Progenitor cell of endocrine pancreas (in vitro differentiated cells): ENCODE measurements around the gene KERA. TPM values are rescaled to one million over a fixed set of nuclear protein-coding genes. Genes with fewer than 3 reads are reported as not detected.

ENCODE experiments used
- DNase-seq: peaks from one replicate; pipeline ENCODE4 v3.0.0; 2021; ENCODE audit warnings: low spot score; ENCODE audit not compliant: unreplicated experiment
- H3K27ac Mint-ChIP-seq: 2 replicates; pipeline ENCODE4 v1.8.0; 2021; ENCODE audit warnings: mild to moderate bottlenecking, moderate library complexity, mixed read lengths
- H3K27me3 Mint-ChIP-seq: 2 replicates; pipeline ENCODE4 v1.8.0; 2021; ENCODE audit warnings: mixed read lengths
- H3K36me3 Mint-ChIP-seq: 2 replicates; pipeline ENCODE4 v1.8.0; 2022; ENCODE audit warnings: mixed read lengths; ENCODE audit not compliant: insufficient read depth
- H3K4me1 Mint-ChIP-seq: 2 replicates; pipeline ENCODE4 v1.8.0; 2021; ENCODE audit warnings: low read depth, mixed read lengths
- H3K4me3 Mint-ChIP-seq: 2 replicates; pipeline ENCODE4 v1.8.0; 2021; ENCODE audit warnings: low read depth, mild to moderate bottlenecking, moderate library complexity, mixed read lengths
- H3K9me3 Mint-ChIP-seq: 2 replicates; pipeline ENCODE4 v1.8.0; 2021; ENCODE audit warnings: low read depth, mixed read lengths
- total RNA-seq: library from RNA; stranded (reverse); gene quantifications from 2 replicates; pipeline ENCODE4 v1.2.1, GENCODE V29; 2021
- TF ChIP-seq, protein P1 (sequence below): fragments of 200-600 bp; sonication (generic); IDR thresholded peaks from one replicate; pipeline ENCODE4 v1.5.0; 2021; ENCODE audit warnings: antibody characterized with exemption, mild to moderate bottlenecking; ENCODE audit not compliant: unreplicated experiment

Gene KERA
- total RNA-seq, 1 donor from 2014 or later = not detected

DNA sequence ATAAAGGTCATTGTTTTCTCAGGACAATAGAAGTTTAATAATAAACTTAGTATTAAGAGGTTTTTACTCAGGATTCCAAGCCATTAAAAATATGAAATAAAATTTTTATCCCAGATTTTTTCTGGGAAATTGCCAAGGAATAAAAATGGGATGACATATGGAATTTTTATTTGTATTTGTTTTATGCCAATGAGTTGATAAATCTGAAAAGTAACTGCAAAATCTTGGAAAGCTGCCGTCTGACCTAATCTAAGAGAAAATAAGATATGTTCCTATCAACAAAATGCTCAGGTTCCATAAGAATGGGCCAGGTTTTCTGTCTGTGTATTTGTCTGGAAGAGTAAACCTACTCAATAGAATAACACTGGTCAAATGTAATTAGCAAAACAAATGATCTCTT lies 22.2 kb upstream of the KERA start:
- peaks cover 26% of the 10 kb centered on the region for H3K4me1 Mint-ChIP-seq
- no peak overlapping the region for H3K4me3 Mint-ChIP-seq
- peaks cover 2% of the 10 kb centered on the region for H3K27me3 Mint-ChIP-seq

DNA sequence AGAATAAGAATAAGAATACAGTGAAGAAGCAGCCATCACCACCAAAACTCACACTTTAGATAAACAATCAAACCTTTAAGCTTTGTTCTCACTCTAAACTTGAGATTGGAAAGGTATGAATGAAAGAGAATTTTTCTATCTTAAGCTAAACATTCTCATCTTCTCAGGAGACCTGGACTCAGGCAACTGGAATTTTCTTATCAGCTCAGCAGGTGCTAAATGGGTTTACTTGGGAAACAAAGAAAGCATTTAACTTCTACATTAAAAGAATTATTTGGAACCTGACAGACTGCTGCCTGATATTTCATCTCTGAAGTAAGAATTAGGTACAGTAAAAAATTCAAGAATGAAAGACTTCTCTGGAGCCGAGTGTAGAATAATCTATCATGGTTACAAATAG lies 20.7 kb upstream of the KERA start:
- TF ChIP-seq, protein P1, sequence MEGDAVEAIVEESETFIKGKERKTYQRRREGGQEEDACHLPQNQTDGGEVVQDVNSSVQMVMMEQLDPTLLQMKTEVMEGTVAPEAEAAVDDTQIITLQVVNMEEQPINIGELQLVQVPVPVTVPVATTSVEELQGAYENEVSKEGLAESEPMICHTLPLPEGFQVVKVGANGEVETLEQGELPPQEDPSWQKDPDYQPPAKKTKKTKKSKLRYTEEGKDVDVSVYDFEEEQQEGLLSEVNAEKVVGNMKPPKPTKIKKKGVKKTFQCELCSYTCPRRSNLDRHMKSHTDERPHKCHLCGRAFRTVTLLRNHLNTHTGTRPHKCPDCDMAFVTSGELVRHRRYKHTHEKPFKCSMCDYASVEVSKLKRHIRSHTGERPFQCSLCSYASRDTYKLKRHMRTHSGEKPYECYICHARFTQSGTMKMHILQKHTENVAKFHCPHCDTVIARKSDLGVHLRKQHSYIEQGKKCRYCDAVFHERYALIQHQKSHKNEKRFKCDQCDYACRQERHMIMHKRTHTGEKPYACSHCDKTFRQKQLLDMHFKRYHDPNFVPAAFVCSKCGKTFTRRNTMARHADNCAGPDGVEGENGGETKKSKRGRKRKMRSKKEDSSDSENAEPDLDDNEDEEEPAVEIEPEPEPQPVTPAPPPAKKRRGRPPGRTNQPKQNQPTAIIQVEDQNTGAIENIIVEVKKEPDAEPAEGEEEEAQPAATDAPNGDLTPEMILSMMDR = no peak
- DNase-seq = no peak
- H3K9me3 Mint-ChIP-seq = peaks cover 5% of the 10 kb centered on the region
- H3K36me3 Mint-ChIP-seq = no peaks in the 10 kb centered on the region
- no peak overlapping the region for H3K27ac Mint-ChIP-seq
- no peak overlapping the region for H3K4me3 Mint-ChIP-seq
- peaks cover 2% of the 10 kb centered on the region for H3K27me3 Mint-ChIP-seq
- peaks cover 30% of the 10 kb centered on the region for H3K4me1 Mint-ChIP-seq

More for the DNA sequence above, 22.2 kb upstream of the KERA start:
- peaks cover 5% of the 10 kb centered on the region for H3K9me3 Mint-ChIP-seq
- TF ChIP-seq, protein P1 = no peak
- no peak for DNase-seq
- H3K36me3 Mint-ChIP-seq = no peaks in the 10 kb centered on the region
- H3K27ac Mint-ChIP-seq = no peak overlapping the region

DNA sequence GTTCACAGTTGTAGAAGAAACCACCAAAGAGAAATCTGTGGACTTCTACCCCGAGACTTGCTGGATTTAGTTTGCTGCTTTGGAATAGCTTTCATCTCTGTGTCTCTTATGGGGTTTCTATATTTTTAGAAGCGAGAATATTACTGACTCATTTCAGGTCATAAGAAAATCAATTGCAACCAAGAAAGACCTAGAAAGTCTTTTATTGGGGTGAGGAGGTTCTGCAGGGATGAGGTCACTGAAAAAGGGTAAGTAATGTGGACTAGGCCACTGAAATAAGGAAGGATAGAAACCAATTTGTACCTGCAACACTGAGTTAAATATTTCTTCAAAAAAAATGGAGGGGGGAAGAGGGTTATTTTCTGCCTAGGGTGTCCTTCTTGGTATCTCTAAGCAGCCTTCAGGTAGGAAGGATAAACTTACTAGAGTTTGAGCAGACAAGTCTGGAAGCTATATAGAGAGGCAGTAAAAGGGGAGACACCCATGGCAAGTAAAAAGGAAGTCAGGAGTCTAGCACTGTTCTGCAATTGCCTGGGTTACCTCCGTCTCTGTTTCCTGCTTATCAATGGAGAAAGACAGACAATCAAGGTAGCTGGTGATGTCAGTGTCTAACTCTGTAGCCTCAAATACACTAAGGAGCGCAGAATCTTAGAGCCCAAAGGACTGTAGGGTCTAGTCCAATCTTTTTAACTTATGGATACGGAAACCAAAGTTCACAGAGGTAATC lies 19.6 kb upstream of the KERA start:
- DNase-seq = no peak
- H3K4me3 Mint-ChIP-seq = no peak overlapping the region
- H3K9me3 Mint-ChIP-seq = peaks cover 5% of the 10 kb centered on the region
- peaks cover 2% of the 10 kb centered on the region for H3K27me3 Mint-ChIP-seq
- H3K27ac Mint-ChIP-seq = no peak overlapping the region
- no peaks in the 10 kb centered on the region for H3K36me3 Mint-ChIP-seq
- H3K4me1 Mint-ChIP-seq = peaks cover 30% of the 10 kb centered on the region
- TF ChIP-seq, protein P1 = no peak

DNA sequence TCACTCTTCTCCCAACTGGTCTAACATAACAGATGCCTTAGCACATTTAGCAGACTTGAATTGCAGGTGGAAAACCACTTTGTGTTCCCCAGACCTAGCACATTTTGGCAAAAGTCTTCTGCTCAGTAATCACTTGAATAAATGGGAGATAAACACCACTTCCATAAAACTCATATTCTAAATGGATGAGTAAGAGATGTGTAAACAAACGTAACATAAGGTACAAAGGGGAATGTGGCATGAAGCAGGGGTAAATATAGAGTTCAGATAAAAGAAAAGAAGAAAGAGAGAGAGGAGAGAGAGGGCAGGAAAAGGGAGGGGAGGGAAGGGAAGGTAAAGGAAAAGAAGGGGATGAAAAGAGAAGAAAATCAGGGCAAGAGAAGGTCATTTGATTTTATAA lies 17.0 kb upstream of the KERA start:
- peaks cover 2% of the 10 kb centered on the region for H3K27me3 Mint-ChIP-seq

DNA sequence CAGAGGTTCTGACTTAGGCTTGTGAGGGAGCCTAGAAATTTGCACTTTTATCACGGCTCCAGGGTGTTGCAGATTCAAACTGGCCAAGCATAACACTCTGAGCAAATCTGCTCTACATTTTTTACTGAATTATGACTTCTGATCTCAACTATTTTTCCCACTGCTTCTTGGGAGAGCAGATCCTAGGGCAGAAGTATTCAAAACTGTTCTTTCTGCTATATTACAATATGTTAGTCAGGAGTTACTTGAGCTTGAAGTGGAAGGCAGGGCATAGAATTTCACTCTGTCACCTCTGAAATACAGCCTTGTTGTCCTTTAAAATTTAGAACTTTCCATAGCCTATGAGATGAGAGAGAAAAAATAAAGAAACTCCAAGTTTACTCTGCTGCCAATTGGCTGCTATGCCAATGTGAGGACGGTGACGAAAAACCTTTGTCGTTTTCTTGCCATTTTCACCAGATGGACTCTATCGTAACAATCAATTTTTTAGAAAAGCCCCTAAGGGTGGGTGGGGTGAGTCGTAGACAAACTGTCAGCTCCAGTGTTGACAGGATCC lies 16.4 kb upstream of the KERA start:
- Mint-ChIP-seq H3K27me3 (peaks cover 2% of the 10 kb centered on the region), H3K4me1 (peaks cover 24% of the 10 kb centered on the region), H3K4me3 (no peak overlapping the region), H3K36me3 (no peaks in the 10 kb centered on the region), H3K27ac (no peak overlapping the region), H3K9me3 (no peaks in the 10 kb centered on the region)
- TF ChIP-seq, protein P1 = no peak
- DNase-seq = no peak

More for the DNA sequence above, 17.0 kb upstream of the KERA start:
- Mint-ChIP-seq H3K4me1 (peaks cover 27% of the 10 kb centered on the region), H3K27ac (peak overlapping the region; percentile 11), H3K9me3 (no peaks in the 10 kb centered on the region), H3K36me3 (no peaks in the 10 kb centered on the region), H3K4me3 (no peak overlapping the region)
- TF ChIP-seq, protein P1 = no peak
- DNase-seq = no peak
